Measurements from ENCODE around the gene CAB39L. TPM values are rescaled to one million over a fixed set of nuclear protein-coding genes. Genes with fewer than 3 reads are reported as not detected.

Gene CAB39L
- polyA plus RNA-seq, 1 donor (not counting 4 experiments of a cell fraction or from before 2014, with no cell fraction given) = 10.1 TPM

DNA sequence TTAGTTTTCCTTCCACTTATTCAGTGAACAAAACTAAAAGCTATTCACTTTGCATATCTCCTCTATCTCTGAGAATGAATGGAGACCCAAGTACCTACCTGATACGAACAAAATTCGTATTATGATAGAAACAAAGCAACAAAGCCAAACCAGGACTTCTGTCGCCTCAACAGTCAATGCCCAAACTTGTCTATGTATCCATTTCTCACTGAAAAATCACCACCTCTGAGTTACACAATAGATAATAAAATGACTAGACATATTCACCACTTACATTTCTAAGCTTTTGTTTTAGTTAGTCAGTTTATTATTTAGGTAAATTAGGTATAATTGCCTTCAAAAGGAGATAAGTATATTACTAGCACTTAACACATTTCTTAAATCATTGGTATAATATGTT, 67.7 kb downstream of the CAB39L start:
- Histone ChIP-seq H2AFZ (ENCODE audit: control insufficient read depth, low read length) (no peak overlapping the region), H4K20me1 (ENCODE audit: control insufficient read depth, extremely low read depth, insufficient read depth, low read length) (no peaks in the 10 kb centered on the region), H3K79me2 (ENCODE audit: control insufficient read depth, insufficient read depth, low read length) (no peaks in the 10 kb centered on the region), H3K4me2 (ENCODE audit: control insufficient read depth, extremely low read depth, insufficient read depth, low read depth, low read length) (no peak overlapping the region), H3K27me3 (ENCODE audit: control insufficient read depth, extremely low read depth, insufficient read depth, low read length) (no peaks in the 10 kb centered on the region), H3K9me1 (ENCODE audit: control insufficient read depth, extremely low read depth, insufficient read depth, low read length) (no peaks in the 10 kb centered on the region), H3K4me1 (ENCODE audit: control insufficient read depth, extremely low read depth, insufficient read depth, low read length) (peaks cover 9% of the 10 kb centered on the region), H3K9ac (ENCODE audit: control insufficient read depth, extremely low read depth, insufficient read depth, low read length) (no peak overlapping the region), H3K4me3 (ENCODE audit: control insufficient read depth in 2 of 3, extremely low read depth in 1 of 3, insufficient read depth in 2 of 3, low read depth in 1 of 3, low read length in 3 of 3) (no peak overlapping the region), H3K9me3 (ENCODE audit: control insufficient read depth, low read depth, low read length) (no peaks in the 10 kb centered on the region), H3K27ac (ENCODE audit: control insufficient read depth, insufficient read depth, low read length) (no peak overlapping the region), H3K36me3 (ENCODE audit: control insufficient read depth in 2 of 2, extremely low read depth in 1 of 2, insufficient read depth in 2 of 2, low read length in 2 of 2) (no peaks in the 10 kb centered on the region)
- no peak for FAIRE-seq
- no peak for DNase-seq (ENCODE audit: low read depth, low spot score)
- dilution Hi-C loops (cut with MboI; ENCODE audit: extremely low pct_ligation_motif_present, low sequenced_read_pairs) = no loop called here
- TF ChIP-seq, protein P1, sequence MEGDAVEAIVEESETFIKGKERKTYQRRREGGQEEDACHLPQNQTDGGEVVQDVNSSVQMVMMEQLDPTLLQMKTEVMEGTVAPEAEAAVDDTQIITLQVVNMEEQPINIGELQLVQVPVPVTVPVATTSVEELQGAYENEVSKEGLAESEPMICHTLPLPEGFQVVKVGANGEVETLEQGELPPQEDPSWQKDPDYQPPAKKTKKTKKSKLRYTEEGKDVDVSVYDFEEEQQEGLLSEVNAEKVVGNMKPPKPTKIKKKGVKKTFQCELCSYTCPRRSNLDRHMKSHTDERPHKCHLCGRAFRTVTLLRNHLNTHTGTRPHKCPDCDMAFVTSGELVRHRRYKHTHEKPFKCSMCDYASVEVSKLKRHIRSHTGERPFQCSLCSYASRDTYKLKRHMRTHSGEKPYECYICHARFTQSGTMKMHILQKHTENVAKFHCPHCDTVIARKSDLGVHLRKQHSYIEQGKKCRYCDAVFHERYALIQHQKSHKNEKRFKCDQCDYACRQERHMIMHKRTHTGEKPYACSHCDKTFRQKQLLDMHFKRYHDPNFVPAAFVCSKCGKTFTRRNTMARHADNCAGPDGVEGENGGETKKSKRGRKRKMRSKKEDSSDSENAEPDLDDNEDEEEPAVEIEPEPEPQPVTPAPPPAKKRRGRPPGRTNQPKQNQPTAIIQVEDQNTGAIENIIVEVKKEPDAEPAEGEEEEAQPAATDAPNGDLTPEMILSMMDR (optimal IDR thresholded peaks at IDR 0.05 in 1 of 3, IDR thresholded peaks at IDR 0.05 in 1 of 3, conservative IDR thresholded peaks at IDR 0.05 in 1 of 3; ENCODE audit: extremely low read depth in 1 of 3, insufficient read depth in 2 of 3, low read length in 3 of 3) = no peak
- TF ChIP-seq EZH2 (IDR thresholded peaks at IDR 0.05; ENCODE audit: low read length) = no peak

DNA sequence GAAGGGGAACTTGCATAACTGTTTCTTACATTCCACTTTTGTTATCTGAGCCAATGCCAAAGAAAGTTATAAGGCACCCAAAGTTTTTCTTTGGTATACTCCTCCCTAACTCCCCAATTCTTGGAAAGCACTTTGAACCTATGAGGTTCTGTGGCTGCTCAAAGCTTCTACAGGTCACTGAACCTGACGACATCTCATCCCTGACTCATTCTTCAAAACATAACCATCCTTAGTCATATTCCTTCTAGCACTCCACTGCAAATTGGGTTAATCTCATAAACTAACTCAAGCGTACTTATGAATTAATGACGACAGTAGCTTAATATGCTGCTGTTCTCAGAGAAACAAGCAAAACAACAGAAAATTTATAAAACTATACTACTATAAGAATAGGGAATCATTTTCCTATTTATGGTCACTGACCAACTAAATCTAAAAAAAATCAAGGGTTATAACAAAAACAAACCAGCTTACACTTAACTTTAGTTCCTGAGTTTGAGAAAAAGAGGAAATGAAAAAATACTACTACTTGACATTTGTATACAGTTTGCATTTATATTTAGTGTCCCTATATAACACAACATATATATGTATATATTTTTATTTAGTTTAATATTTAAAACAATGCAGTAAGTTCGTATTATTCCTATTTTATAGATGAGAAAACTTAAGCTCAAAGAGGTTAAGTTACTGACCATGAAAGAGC, 69.1 kb downstream of the CAB39L start:
- dilution Hi-C loops (cut with MboI; ENCODE audit: extremely low pct_ligation_motif_present, low sequenced_read_pairs) = no loop called here
- H3K27me3 ChIP-seq (ENCODE audit: control insufficient read depth, extremely low read depth, insufficient read depth, low read length) = no peaks in the 10 kb centered on the region
- H3K4me3 ChIP-seq (ENCODE audit: control insufficient read depth in 2 of 3, extremely low read depth in 1 of 3, insufficient read depth in 2 of 3, low read depth in 1 of 3, low read length in 3 of 3) = no peak overlapping the region
- no peak for TF ChIP-seq EZH2 (IDR thresholded peaks at IDR 0.05; ENCODE audit: low read length)
- TF ChIP-seq, protein P1 (optimal IDR thresholded peaks at IDR 0.05 in 1 of 3, IDR thresholded peaks at IDR 0.05 in 1 of 3, conservative IDR thresholded peaks at IDR 0.05 in 1 of 3; ENCODE audit: extremely low read depth in 1 of 3, insufficient read depth in 2 of 3, low read length in 3 of 3) = no peak
- no peaks in the 10 kb centered on the region for H3K79me2 ChIP-seq (ENCODE audit: control insufficient read depth, insufficient read depth, low read length)
- FAIRE-seq (peak; percentile 51), DNase-seq (ENCODE audit: low read depth, low spot score) (peak; percentile 19)
- H4K20me1 ChIP-seq (ENCODE audit: control insufficient read depth, extremely low read depth, insufficient read depth, low read length) = no peaks in the 10 kb centered on the region
- H3K4me1 ChIP-seq (ENCODE audit: control insufficient read depth, extremely low read depth, insufficient read depth, low read length) = peaks cover 9% of the 10 kb centered on the region
- no peak overlapping the region for H3K27ac ChIP-seq (ENCODE audit: control insufficient read depth, insufficient read depth, low read length)
- H3K9me3 ChIP-seq (ENCODE audit: control insufficient read depth, low read depth, low read length) = no peaks in the 10 kb centered on the region
- no peak overlapping the region for H3K4me2 ChIP-seq (ENCODE audit: control insufficient read depth, extremely low read depth, insufficient read depth, low read depth, low read length)
- H3K36me3 ChIP-seq (ENCODE audit: control insufficient read depth in 2 of 2, extremely low read depth in 1 of 2, insufficient read depth in 2 of 2, low read length in 2 of 2) = no peaks in the 10 kb centered on the region
- no peak overlapping the region for H3K9ac ChIP-seq (ENCODE audit: control insufficient read depth, extremely low read depth, insufficient read depth, low read length)
- no peaks in the 10 kb centered on the region for H3K9me1 ChIP-seq (ENCODE audit: control insufficient read depth, extremely low read depth, insufficient read depth, low read length)
- no peak overlapping the region for H2AFZ ChIP-seq (ENCODE audit: control insufficient read depth, low read length)

Measured in keratinocyte (primary cell).